Fibroblast of the aortic adventitia (primary cell): ENCODE measurements around the gene NXN. TPM values are rescaled to one million over a fixed set of nuclear protein-coding genes. Genes with fewer than 3 reads are reported as not detected.
"Not testable (repeated sequence)": the region's sequence is repeated elsewhere in the genome, so short reads cannot be mapped to it uniquely, and the experiment has no call there.

Source experiments
- DNase-seq: peaks from one replicate; pipeline ENCODE4 v3.0.0-alpha.2; 2010; ENCODE audit warnings: low read depth
- H3K4me3 ChIP-seq: 2 replicates; pipeline ENCODE4 v1.5.1; 2011; ENCODE audit warnings: low read depth, mild to moderate bottlenecking, control low read depth, low read length, moderate library complexity
- CTCF ChIP-seq: IDR thresholded peaks from 2 replicates; pipeline ENCODE4 v1.5.1; 2011; ENCODE audit warnings: mild to moderate bottlenecking, low read length, control low read depth, inconsistent platforms; ENCODE audit not compliant: insufficient read depth
- total RNA-seq: library from RNA; depleted of rRNA; stranded (reverse); fragments of >200 nt; gene quantifications from 2 replicates; pipeline ENCODE4 v1.2.3, GENCODE V29; 2012; ENCODE audit warnings: low replicate concordance

The NXN gene
- total RNA-seq, 1 donor: 18.1 TPM

GRCh38 chr17:979212-979538, 401 bp downstream of the NXN start:
- no peak for TF ChIP-seq CTCF
- peak overlapping the region; percentile 73 for H3K4me3 ChIP-seq
- no peak for DNase-seq

GRCh38 chr17:978103-979093, 1.2 kb downstream of the NXN start:
- no peak for TF ChIP-seq CTCF
- DNase-seq: no peak

GRCh38 chr17:977166-977565, 2.4 kb downstream of the NXN start:
- H3K4me3 ChIP-seq: no peak overlapping the region
- no peak for TF ChIP-seq CTCF
- DNase-seq: no peak

More at GRCh38 chr17:978103-979093, 1.2 kb downstream of the NXN start:
- peak overlapping the region; percentile 71 for H3K4me3 ChIP-seq

- DNase-seq: no peak
- no peak for TF ChIP-seq CTCF
- no peak overlapping the region for H3K4me3 ChIP-seq
Observed at GRCh38 chr17:976312-976711, 3.3 kb downstream of the NXN start.

GRCh38 chr17:975371-975915, 4.1 kb downstream of the NXN start:
- DNase-seq: peak; percentile 63
- no peak for TF ChIP-seq CTCF
- peak overlapping the region; percentile 9 for H3K4me3 ChIP-seq

GRCh38 chr17:974778-975177, 4.8 kb downstream of the NXN start:
- not testable (repeated sequence) for H3K4me3 ChIP-seq, DNase-seq

GRCh38 chr17:973053-973452, 6.5 kb downstream of the NXN start:
- no peak overlapping the region for H3K4me3 ChIP-seq
- TF ChIP-seq CTCF: no peak
- DNase-seq: no peak

GRCh38 chr17:971861-972260, 7.7 kb downstream of the NXN start:
- not testable (repeated sequence) for H3K4me3 ChIP-seq, DNase-seq
